ENCODE measurements around the gene SYS1. TPM values are rescaled to one million over a fixed set of nuclear protein-coding genes. Genes with fewer than 3 reads are reported as not detected.

SYS1 gene
- total RNA-seq, 1 donor from 2014 or later, result 10.5 TPM

DNA sequence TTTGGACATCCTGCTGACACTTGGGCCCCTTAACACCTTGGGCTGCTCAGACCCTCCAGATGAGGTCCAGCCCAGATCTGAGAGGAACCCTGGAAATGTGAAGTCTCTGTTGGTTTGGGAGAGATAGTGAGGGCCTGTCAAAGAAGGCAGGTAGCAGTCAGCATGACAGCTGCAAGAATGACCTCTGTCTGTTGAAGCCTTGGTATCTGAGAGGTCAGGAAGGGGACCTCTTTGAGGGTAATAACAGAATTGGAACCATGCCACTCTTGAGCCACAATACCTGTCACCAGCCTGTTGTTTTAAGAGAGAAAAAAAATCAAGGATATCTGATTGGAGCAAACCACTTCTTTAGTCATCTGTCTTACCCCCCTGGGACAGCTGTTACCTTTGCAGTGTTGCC lies 4.2 kb downstream of the SYS1 start:
- Mint-ChIP-seq H3K9me3 (no peaks in the 10 kb centered on the region), H3K4me3 (no peak overlapping the region), H3K36me3 (peaks cover 10% of the 10 kb centered on the region), H3K27me3 (ENCODE audit: insufficient read depth, low read depth) (no peaks in the 10 kb centered on the region), H3K4me1 (peaks cover 25% of the 10 kb centered on the region), H3K27ac (no peak overlapping the region)
- H3K27ac ChIP-seq, result no peak overlapping the region
- H3F3A ChIP-seq (ENCODE audit: low read depth), result peaks cover 5% of the 10 kb centered on the region
- TF ChIP-seq EZH2phosphoT487 (IDR thresholded peaks at IDR 0.05), result no peak
- H3K4me1 ChIP-seq, result peaks cover 14% of the 10 kb centered on the region
- H3K79me2 ChIP-seq (ENCODE audit: low read depth), result peaks cover 22% of the 10 kb centered on the region
- no peak for DNase-seq (ENCODE audit: low spot score)
- H4K20me1 ChIP-seq (ENCODE audit: low read depth), result peaks cover 15% of the 10 kb centered on the region
- no peak overlapping the region for H3K9ac ChIP-seq
- H2AFZ ChIP-seq (replicated peaks), result no peak overlapping the region
- no peaks in the 10 kb centered on the region for H3K9me3 ChIP-seq (ENCODE audit: low read depth)
- H3K4me3 ChIP-seq, result no peak overlapping the region
- no peaks in the 10 kb centered on the region for H3K36me3 ChIP-seq
- no peak overlapping the region for H3K4me2 ChIP-seq
- peaks cover 1% of the 10 kb centered on the region for H3K27me3 ChIP-seq

DNA sequence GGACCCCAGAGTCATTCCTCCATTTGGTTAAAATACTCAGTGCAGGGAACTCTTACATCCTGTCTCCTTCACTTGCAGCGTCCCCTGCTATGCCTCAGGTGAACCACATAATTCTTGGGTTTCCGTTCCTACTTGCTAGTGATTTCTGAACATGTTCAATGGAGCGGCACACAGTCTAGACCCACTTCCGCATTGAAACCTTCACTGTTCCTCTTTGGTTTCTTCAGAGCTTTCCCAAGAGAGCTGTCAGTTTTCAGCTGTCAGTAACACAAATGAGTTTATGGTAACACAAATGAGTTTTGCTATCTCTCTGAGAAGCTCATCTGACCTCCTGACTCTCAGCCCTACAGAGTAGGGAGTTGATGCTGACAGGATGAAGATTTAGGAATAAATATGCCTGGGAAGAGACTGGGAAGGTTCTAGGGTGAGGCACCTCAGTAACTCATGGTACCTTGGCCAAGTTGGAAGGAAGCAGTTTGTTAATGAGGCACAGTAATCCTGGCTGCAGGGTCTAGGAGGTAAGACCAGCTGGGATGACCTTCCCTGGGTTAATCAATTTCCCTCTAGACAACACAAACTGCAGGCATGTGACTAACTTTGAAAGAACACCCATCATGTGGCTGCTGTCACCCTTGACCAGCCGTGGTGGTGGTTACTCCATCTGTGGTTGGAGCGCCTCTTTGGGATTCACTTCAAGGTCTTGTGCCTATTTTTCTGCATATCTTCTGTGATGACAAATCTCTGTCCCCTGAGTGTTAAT lies 5.4 kb downstream of the SYS1 start:
- H4K20me1 ChIP-seq (ENCODE audit: low read depth), result peaks cover 15% of the 10 kb centered on the region
- peaks cover 14% of the 10 kb centered on the region for H3K4me1 ChIP-seq
- H3K27me3 ChIP-seq, result peaks cover 14% of the 10 kb centered on the region
- H3K79me2 ChIP-seq (ENCODE audit: low read depth), result peaks cover 21% of the 10 kb centered on the region
- no peak overlapping the region for H3K27ac ChIP-seq
- TF ChIP-seq EZH2phosphoT487 (IDR thresholded peaks at IDR 0.05), result no peak
- TF ChIP-seq CTCF (IDR thresholded peaks at IDR 0.05), result no peak
- TF ChIP-seq EZH2 (IDR thresholded peaks at IDR 0.05), result no peak
- H3K9me3 ChIP-seq (ENCODE audit: low read depth), result no peaks in the 10 kb centered on the region
- Mint-ChIP-seq H3K27ac (no peak overlapping the region), H3K9me3 (no peaks in the 10 kb centered on the region), H3K4me1 (peaks cover 20% of the 10 kb centered on the region), H3K36me3 (peaks cover 10% of the 10 kb centered on the region), H3K27me3 (ENCODE audit: insufficient read depth, low read depth) (no peaks in the 10 kb centered on the region), H3K4me3 (no peak overlapping the region)
- no peaks in the 10 kb centered on the region for H3K36me3 ChIP-seq
- H3K9ac ChIP-seq, result no peak overlapping the region
- no peak overlapping the region for H3K4me2 ChIP-seq
- peaks cover 5% of the 10 kb centered on the region for H3F3A ChIP-seq (ENCODE audit: low read depth)
- no peak for DNase-seq (ENCODE audit: low spot score)
- H3K4me3 ChIP-seq, result no peak overlapping the region
- no peak overlapping the region for H2AFZ ChIP-seq (replicated peaks)

- no peak for DNase-seq (ENCODE audit: low spot score)
- Histone ChIP-seq H3K27ac (no peak overlapping the region), H3K4me1 (no peaks in the 10 kb centered on the region), H3K4me2 (no peak overlapping the region), H3K27me3 (peaks cover 17% of the 10 kb centered on the region), H4K20me1 (ENCODE audit: low read depth) (no peaks in the 10 kb centered on the region), H3K79me2 (ENCODE audit: low read depth) (peaks cover 2% of the 10 kb centered on the region), H3K9ac (no peak overlapping the region), H3K9me3 (ENCODE audit: low read depth) (no peaks in the 10 kb centered on the region), H3K36me3 (no peaks in the 10 kb centered on the region), H3F3A (ENCODE audit: low read depth) (no peaks in the 10 kb centered on the region), H2AFZ (replicated peaks) (no peak overlapping the region), H3K4me3 (no peak overlapping the region)
- no peak overlapping the region for H3K27ac Mint-ChIP-seq
- H3K4me1 Mint-ChIP-seq, result peaks cover 10% of the 10 kb centered on the region
- H3K9me3 Mint-ChIP-seq, result no peaks in the 10 kb centered on the region
- TF ChIP-seq EZH2 (IDR thresholded peaks at IDR 0.05) (no peak), EZH2phosphoT487 (IDR thresholded peaks at IDR 0.05) (no peak), CTCF (IDR thresholded peaks at IDR 0.05) (no peak)
- H3K4me3 Mint-ChIP-seq, result no peak overlapping the region
- H3K27me3 Mint-ChIP-seq (ENCODE audit: insufficient read depth, low read depth), result peaks cover 3% of the 10 kb centered on the region
- peaks cover 5% of the 10 kb centered on the region for H3K36me3 Mint-ChIP-seq
Observed at GRCh38 chr20:45370571-45371160, 7.7 kb downstream of the SYS1 start.

GRCh38 chr20:45372241-45372640 lies 9.3 kb downstream of the SYS1 start:
- Histone ChIP-seq H3F3A (ENCODE audit: low read depth) (no peaks in the 10 kb centered on the region), H3K27ac (no peak overlapping the region), H4K20me1 (ENCODE audit: low read depth) (no peaks in the 10 kb centered on the region), H3K79me2 (ENCODE audit: low read depth) (no peaks in the 10 kb centered on the region), H2AFZ (replicated peaks) (no peak overlapping the region), H3K4me3 (no peak overlapping the region), H3K27me3 (peaks cover 17% of the 10 kb centered on the region), H3K36me3 (no peaks in the 10 kb centered on the region), H3K4me2 (peak overlapping the region; percentile 75), H3K9ac (no peak overlapping the region), H3K9me3 (ENCODE audit: low read depth) (no peaks in the 10 kb centered on the region), H3K4me1 (peaks cover 3% of the 10 kb centered on the region)
- no peak for DNase-seq (ENCODE audit: low spot score)
- peaks cover 3% of the 10 kb centered on the region for H3K27me3 Mint-ChIP-seq (ENCODE audit: insufficient read depth, low read depth)
- peaks cover 11% of the 10 kb centered on the region for H3K4me1 Mint-ChIP-seq
- H3K9me3 Mint-ChIP-seq, result no peaks in the 10 kb centered on the region
- peak overlapping the region; percentile 0 for H3K27ac Mint-ChIP-seq
- no peak for TF ChIP-seq CTCF (IDR thresholded peaks at IDR 0.05)
- no peak for TF ChIP-seq EZH2phosphoT487 (IDR thresholded peaks at IDR 0.05)
- TF ChIP-seq EZH2 (IDR thresholded peaks at IDR 0.05), result no peak
- H3K36me3 Mint-ChIP-seq, result peaks cover 5% of the 10 kb centered on the region
- H3K4me3 Mint-ChIP-seq, result no peak overlapping the region
